Effector memory CD4-positive, alpha-beta T cell (primary cell): ENCODE measurements around the gene B3GNT2.
"Not testable (repeated sequence)": the region's sequence is repeated elsewhere in the genome, so short reads cannot be mapped to it uniquely, and the experiment has no call there.

Source experiments
- DNase-seq, 3 donors: peaks; one replicate each; pipeline ENCODE4 v3.0.0-alpha.2; 2020
- H3K27ac ChIP-seq: 2 replicates; pipeline ENCODE4 v1.7.0; 2013; ENCODE audit warnings: mild to moderate bottlenecking, low read length, moderate library complexity; ENCODE audit not compliant: insufficient read depth, poor library complexity, severe bottlenecking
- H3K27me3 ChIP-seq: replicated peaks from 2 replicates; pipeline ENCODE4 v1.7.0; 2013; ENCODE audit warnings: mild to moderate bottlenecking, low read length; ENCODE audit not compliant: insufficient read depth, control insufficient read depth, poor library complexity, severe bottlenecking
- H3K36me3 ChIP-seq: 2 replicates; pipeline ENCODE4 v1.7.0; 2013; ENCODE audit warnings: mild to moderate bottlenecking, low read length, moderate library complexity; ENCODE audit not compliant: control insufficient read depth, insufficient read depth
- H3K4me1 ChIP-seq: 2 replicates; pipeline ENCODE4 v1.7.0; 2013; ENCODE audit warnings: low read length, mild to moderate bottlenecking; ENCODE audit not compliant: control insufficient read depth, insufficient read depth, poor library complexity, severe bottlenecking
- H3K4me3 ChIP-seq: 2 replicates; pipeline ENCODE4 v1.7.0; 2013; ENCODE audit warnings: low read length, low read depth, mild to moderate bottlenecking; ENCODE audit not compliant: insufficient read depth, poor library complexity, severe bottlenecking
- H3K9me3 ChIP-seq: 2 replicates; pipeline ENCODE4 v1.7.0; 2013; ENCODE audit warnings: mild to moderate bottlenecking, low read length, moderate library complexity; ENCODE audit not compliant: control insufficient read depth

Gene B3GNT2

GRCh38 chr2:62160691-62161090, 35.2 kb upstream of the B3GNT2 start:
- H3K9me3 ChIP-seq, H3K36me3 ChIP-seq: not testable (repeated sequence)

GRCh38 chr2:62163106-62163831, 32.6 kb upstream of the B3GNT2 start:
- no peak overlapping the region for H3K27ac ChIP-seq
- H3K4me3 ChIP-seq = no peak overlapping the region
- DNase-seq = no peak
- no peaks in the 10 kb centered on the region for H3K4me1 ChIP-seq
- H3K27me3 ChIP-seq = no peaks in the 10 kb centered on the region
- H3K9me3 ChIP-seq = no peaks in the 10 kb centered on the region
- H3K36me3 ChIP-seq = no peaks in the 10 kb centered on the region

More at GRCh38 chr2:62160691-62161090, 35.2 kb upstream of the B3GNT2 start:
- not testable (repeated sequence) for H3K27me3 ChIP-seq, H3K4me3 ChIP-seq, H3K4me1 ChIP-seq, H3K27ac ChIP-seq, DNase-seq

GRCh38 chr2:62163834-62164233, 32.1 kb upstream of the B3GNT2 start:
- Histone ChIP-seq H3K9me3 (no peaks in the 10 kb centered on the region), H3K27ac (no peak overlapping the region), H3K27me3 (no peaks in the 10 kb centered on the region), H3K4me3 (no peak overlapping the region), H3K4me1 (no peaks in the 10 kb centered on the region), H3K36me3 (no peaks in the 10 kb centered on the region)
- DNase-seq = no peak

GRCh38 chr2:62175728-62176127, 20.2 kb upstream of the B3GNT2 start:
- Histone ChIP-seq H3K27ac (no peak overlapping the region), H3K9me3 (no peaks in the 10 kb centered on the region), H3K27me3 (no peaks in the 10 kb centered on the region), H3K4me1 (no peaks in the 10 kb centered on the region), H3K36me3 (no peaks in the 10 kb centered on the region), H3K4me3 (no peak overlapping the region)
- no peak for DNase-seq

GRCh38 chr2:62176801-62177200, 19.1 kb upstream of the B3GNT2 start:
- Histone ChIP-seq H3K4me3 (no peak overlapping the region), H3K27ac (no peak overlapping the region), H3K9me3 (no peaks in the 10 kb centered on the region), H3K27me3 (no peaks in the 10 kb centered on the region), H3K4me1 (no peaks in the 10 kb centered on the region), H3K36me3 (no peaks in the 10 kb centered on the region)
- no peak for DNase-seq

- no peak for DNase-seq
- Histone ChIP-seq H3K9me3 (no peaks in the 10 kb centered on the region), H3K27me3 (no peaks in the 10 kb centered on the region), H3K4me3 (no peak overlapping the region), H3K36me3 (no peaks in the 10 kb centered on the region), H3K27ac (no peak overlapping the region), H3K4me1 (no peaks in the 10 kb centered on the region)
Measured at GRCh38 chr2:62177392-62178049, 18.4 kb upstream of the B3GNT2 start.

GRCh38 chr2:62178741-62179271, 17.1 kb upstream of the B3GNT2 start:
- Histone ChIP-seq H3K4me3 (no peak overlapping the region), H3K27ac (no peak overlapping the region), H3K9me3 (no peaks in the 10 kb centered on the region), H3K27me3 (no peaks in the 10 kb centered on the region), H3K4me1 (no peaks in the 10 kb centered on the region), H3K36me3 (no peaks in the 10 kb centered on the region)
- no peak for DNase-seq

- H3K36me3 ChIP-seq = no peaks in the 10 kb centered on the region
- H3K9me3 ChIP-seq = no peaks in the 10 kb centered on the region
- H3K27me3 ChIP-seq = no peaks in the 10 kb centered on the region
- DNase-seq = no peak
- H3K4me1 ChIP-seq = no peaks in the 10 kb centered on the region
- no peak overlapping the region for H3K27ac ChIP-seq
- H3K4me3 ChIP-seq = no peak overlapping the region
Measured at GRCh38 chr2:62180975-62181374, 14.9 kb upstream of the B3GNT2 start.

- H3K4me3 ChIP-seq = no peak overlapping the region
Measured at GRCh38 chr2:62181843-62182242, 14.1 kb upstream of the B3GNT2 start.

GRCh38 chr2:62184512-62185230, 11.2 kb upstream of the B3GNT2 start:
- no peaks in the 10 kb centered on the region for H3K36me3 ChIP-seq
- DNase-seq = no peak

More at GRCh38 chr2:62181843-62182242, 14.1 kb upstream of the B3GNT2 start:
- Histone ChIP-seq H3K27me3 (no peaks in the 10 kb centered on the region), H3K36me3 (no peaks in the 10 kb centered on the region), H3K9me3 (no peaks in the 10 kb centered on the region), H3K27ac (no peak overlapping the region), H3K4me1 (no peaks in the 10 kb centered on the region)
- no peak for DNase-seq

More at GRCh38 chr2:62184512-62185230, 11.2 kb upstream of the B3GNT2 start:
- Histone ChIP-seq H3K27ac (no peak overlapping the region), H3K9me3 (no peaks in the 10 kb centered on the region), H3K4me3 (no peak overlapping the region), H3K4me1 (no peaks in the 10 kb centered on the region), H3K27me3 (no peaks in the 10 kb centered on the region)
